Stimulated activated memory B cell treated with anti-CD40 and anti-IgM and Interleukin-4, amounts not matched to agents 10 μg/mL and 1 μg/mL and 100 μg/mL, for 72 hours (primary cell): Measurements from ENCODE around the gene SLC66A3.

Experiments
- ATAC-seq: fragments of 150-1000 bp; cut with Tn5 transposase; 2 replicates; pipeline ENCODE4 v1.10.0; 2021
- H3K27ac Mint-ChIP-seq: one replicate; pipeline ENCODE4 v1.8.0; 2022; ENCODE audit warnings: mild to moderate bottlenecking, mixed read lengths
- H3K27me3 Mint-ChIP-seq: one replicate; pipeline ENCODE4 v1.8.0; 2022; ENCODE audit warnings: mixed read lengths
- H3K36me3 Mint-ChIP-seq: one replicate; pipeline ENCODE4 v1.8.0; 2022; ENCODE audit warnings: mixed read lengths
- H3K4me1 Mint-ChIP-seq: one replicate; pipeline ENCODE4 v1.8.0; 2022; ENCODE audit warnings: mixed read lengths
- H3K4me3 Mint-ChIP-seq: one replicate; pipeline ENCODE4 v1.8.0; 2022; ENCODE audit warnings: mild to moderate bottlenecking, moderate library complexity, mixed read lengths
- H3K9me3 Mint-ChIP-seq: one replicate; pipeline ENCODE4 v1.8.0; 2022; ENCODE audit warnings: mixed read lengths

The SLC66A3 gene

GRCh38 chr2:11155381-11156035 is at the start of gene SLC66A3:
Gene SLC66A3 (plus strand): TSS chr2:11155467. CDS start chr2:11155547, 80 bp downstream.
- no peaks in the 10 kb centered on the region for H3K36me3 Mint-ChIP-seq
- no peaks in the 10 kb centered on the region for H3K27me3 Mint-ChIP-seq
- peak; percentile 89 for ATAC-seq
- H3K4me3 Mint-ChIP-seq = peak within 1 kb of the TSS; percentile 88
- H3K27ac Mint-ChIP-seq = peak within 1 kb of the TSS; percentile 91
- peaks cover 28% of the 10 kb centered on the region for H3K4me1 Mint-ChIP-seq
- no peaks in the 10 kb centered on the region for H3K9me3 Mint-ChIP-seq

GRCh38 chr2:11109002-11109401 is 46.3 kb upstream of the SLC66A3 start:
- H3K27me3 Mint-ChIP-seq = peaks cover 9% of the 10 kb centered on the region
- H3K27ac Mint-ChIP-seq = no peak overlapping the region
- no peak for ATAC-seq
- peaks cover 6% of the 10 kb centered on the region for H3K36me3 Mint-ChIP-seq
- H3K4me3 Mint-ChIP-seq = no peak overlapping the region
- H3K9me3 Mint-ChIP-seq = peaks cover 14% of the 10 kb centered on the region
- no peaks in the 10 kb centered on the region for H3K4me1 Mint-ChIP-seq

- Mint-ChIP-seq H3K36me3 (peaks cover 6% of the 10 kb centered on the region), H3K4me3 (no peak overlapping the region), H3K9me3 (peaks cover 14% of the 10 kb centered on the region), H3K27ac (no peak overlapping the region), H3K27me3 (peaks cover 13% of the 10 kb centered on the region), H3K4me1 (no peaks in the 10 kb centered on the region)
- no peak for ATAC-seq
These were observed 42.3 kb upstream of the SLC66A3 start for GRCh38 chr2:11112870-11113428.

- no peak for ATAC-seq
- Mint-ChIP-seq H3K4me3 (no peak overlapping the region), H3K27ac (no peak overlapping the region), H3K36me3 (peaks cover 6% of the 10 kb centered on the region), H3K27me3 (peaks cover 25% of the 10 kb centered on the region), H3K4me1 (peaks cover 12% of the 10 kb centered on the region), H3K9me3 (peaks cover 10% of the 10 kb centered on the region)
These were observed 37.5 kb upstream of the SLC66A3 start for GRCh38 chr2:11117776-11118175.

- no peak overlapping the region for H3K4me3 Mint-ChIP-seq
- H3K9me3 Mint-ChIP-seq = peaks cover 2% of the 10 kb centered on the region
- H3K27me3 Mint-ChIP-seq = peaks cover 29% of the 10 kb centered on the region
- peaks cover 12% of the 10 kb centered on the region for H3K4me1 Mint-ChIP-seq
- H3K36me3 Mint-ChIP-seq = peaks cover 2% of the 10 kb centered on the region
- H3K27ac Mint-ChIP-seq = no peak overlapping the region
- ATAC-seq = no peak
These were observed 36.5 kb upstream of the SLC66A3 start for GRCh38 chr2:11118761-11119160.

- peaks cover 16% of the 10 kb centered on the region for H3K4me1 Mint-ChIP-seq
- peaks cover 20% of the 10 kb centered on the region for H3K27me3 Mint-ChIP-seq
- H3K36me3 Mint-ChIP-seq = no peaks in the 10 kb centered on the region
- ATAC-seq = no peak
- H3K9me3 Mint-ChIP-seq = no peaks in the 10 kb centered on the region
- no peak overlapping the region for H3K4me3 Mint-ChIP-seq
- no peak overlapping the region for H3K27ac Mint-ChIP-seq
These were observed 34.0 kb upstream of the SLC66A3 start for GRCh38 chr2:11121099-11121822.

- H3K9me3 Mint-ChIP-seq = no peaks in the 10 kb centered on the region
- peak; percentile 6 for ATAC-seq
- H3K27ac Mint-ChIP-seq = no peak overlapping the region
- H3K4me1 Mint-ChIP-seq = peaks cover 16% of the 10 kb centered on the region
- no peak overlapping the region for H3K4me3 Mint-ChIP-seq
- H3K36me3 Mint-ChIP-seq = no peaks in the 10 kb centered on the region
- peaks cover 20% of the 10 kb centered on the region for H3K27me3 Mint-ChIP-seq
These were observed 33.5 kb upstream of the SLC66A3 start for GRCh38 chr2:11121823-11122155.

- Mint-ChIP-seq H3K36me3 (no peaks in the 10 kb centered on the region), H3K4me3 (no peak overlapping the region), H3K27me3 (peaks cover 20% of the 10 kb centered on the region), H3K4me1 (peaks cover 16% of the 10 kb centered on the region), H3K27ac (no peak overlapping the region), H3K9me3 (no peaks in the 10 kb centered on the region)
- no peak for ATAC-seq
These were observed 32.9 kb upstream of the SLC66A3 start for GRCh38 chr2:11122380-11122779.

- H3K4me1 Mint-ChIP-seq = peaks cover 23% of the 10 kb centered on the region
- H3K36me3 Mint-ChIP-seq = no peaks in the 10 kb centered on the region
- peaks cover 14% of the 10 kb centered on the region for H3K27me3 Mint-ChIP-seq
- H3K9me3 Mint-ChIP-seq = no peaks in the 10 kb centered on the region
- H3K4me3 Mint-ChIP-seq = no peak overlapping the region
- no peak for ATAC-seq
- H3K27ac Mint-ChIP-seq = no peak overlapping the region
These were observed 32.1 kb upstream of the SLC66A3 start for GRCh38 chr2:11123001-11123809.

GRCh38 chr2:11123856-11124759 is 31.2 kb upstream of the SLC66A3 start:
- Mint-ChIP-seq H3K27me3 (peaks cover 11% of the 10 kb centered on the region), H3K36me3 (no peaks in the 10 kb centered on the region), H3K9me3 (no peaks in the 10 kb centered on the region), H3K4me3 (no peak overlapping the region), H3K27ac (no peak overlapping the region), H3K4me1 (peaks cover 28% of the 10 kb centered on the region)
- ATAC-seq = peak; percentile 56

GRCh38 chr2:11124760-11125068 is 30.6 kb upstream of the SLC66A3 start:
- Mint-ChIP-seq H3K4me1 (peaks cover 28% of the 10 kb centered on the region), H3K27me3 (peaks cover 11% of the 10 kb centered on the region), H3K4me3 (no peak overlapping the region), H3K27ac (no peak overlapping the region), H3K36me3 (no peaks in the 10 kb centered on the region), H3K9me3 (no peaks in the 10 kb centered on the region)
- ATAC-seq = no peak

- Mint-ChIP-seq H3K4me3 (no peak overlapping the region), H3K4me1 (peaks cover 35% of the 10 kb centered on the region), H3K9me3 (no peaks in the 10 kb centered on the region), H3K36me3 (no peaks in the 10 kb centered on the region), H3K27me3 (peaks cover 4% of the 10 kb centered on the region), H3K27ac (peak overlapping the region; percentile 30)
- ATAC-seq = no peak
These were observed 27.5 kb upstream of the SLC66A3 start for GRCh38 chr2:11127761-11128160.

GRCh38 chr2:11128243-11128951 is 26.9 kb upstream of the SLC66A3 start:
- Mint-ChIP-seq H3K4me1 (peaks cover 39% of the 10 kb centered on the region), H3K36me3 (no peaks in the 10 kb centered on the region), H3K4me3 (no peak overlapping the region), H3K9me3 (no peaks in the 10 kb centered on the region), H3K27me3 (no peaks in the 10 kb centered on the region), H3K27ac (peak overlapping the region; percentile 30)
- no peak for ATAC-seq
